Left ventricle myocardium inferior (tissue), 1 donor: ENCODE measurements around the gene LRP1B. TPM values are rescaled to one million over a fixed set of nuclear protein-coding genes. Genes with fewer than 3 reads are reported as not detected.

Source experiments
- DNase-seq: peaks from one replicate; pipeline ENCODE4 v3.0.0-alpha.2; 2020
- H3K27ac ChIP-seq: fragments of 200-600 bp; replicated peaks from 2 replicates; pipeline ENCODE4 v1.8.0; 2021
- H3K27me3 ChIP-seq: fragments of 200-600 bp; 2 replicates; pipeline ENCODE4 v1.8.0; 2021; ENCODE audit warnings: low read depth
- H3K36me3 ChIP-seq: fragments of 200-600 bp; 2 replicates; pipeline ENCODE4 v1.8.0; 2021
- H3K4me1 ChIP-seq: fragments of 200-600 bp; 2 replicates; pipeline ENCODE4 v1.8.0; 2021
- H3K4me3 ChIP-seq: fragments of 200-600 bp; 2 replicates; pipeline ENCODE4 v1.8.0; 2021; ENCODE audit warnings: mild to moderate bottlenecking, moderate library complexity
- H3K9me3 ChIP-seq: fragments of 200-600 bp; replicated peaks from 2 replicates; pipeline ENCODE4 v1.8.0; 2021
- intact Hi-C: fragments of 100-400 bp; cut with micrococcal nuclease; formaldehyde crosslinking; loops from one replicate; pipeline ENCODE4 v1.11.0; 2022
- total RNA-seq: library from RNA; stranded (reverse); fragmentation: NEBNext Ultra II Directional; extraction: Animal tissue kit (Norgen Biotek cat#: 25700); gene quantifications from one replicate; pipeline ENCODE4 v1.2.1, GENCODE V29; 2021
- TF ChIP-seq, protein P1 (sequence below): fragments of 200-600 bp; IDR thresholded peaks from 2 replicates; pipeline ENCODE4 v1.8.0; 2021; ENCODE audit warnings: antibody characterized with exemption, mild to moderate bottlenecking, borderline replicate concordance
- donor health status: DM: no; HTN: yes; CAD: no; lungs with severe emphysema.

Gene LRP1B
- total RNA-seq, 1 donor from 2014 or later: 0.08 TPM

DNA sequence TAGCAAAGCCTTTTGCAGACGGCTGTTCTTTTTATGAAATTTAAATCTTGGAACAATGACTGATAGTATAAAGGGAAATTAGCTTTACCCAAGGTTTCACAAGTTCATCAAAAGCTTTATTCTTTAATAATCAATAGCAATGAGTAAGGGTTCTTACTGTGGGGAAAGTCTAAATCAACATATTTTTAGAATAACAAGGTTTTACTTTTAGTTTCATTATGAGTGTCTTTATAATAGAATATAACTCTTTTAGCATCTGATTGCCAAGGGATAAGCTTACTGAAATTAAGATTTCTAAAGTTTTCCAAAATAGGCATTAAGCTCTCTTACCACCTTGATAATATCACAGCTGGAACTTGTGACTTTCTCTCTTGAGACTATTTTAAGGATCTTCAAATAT lies 1489.7 kb downstream of the LRP1B start:
- DNase-seq: no peak
- Histone ChIP-seq H3K4me3 (no peak overlapping the region), H3K36me3 (no peaks in the 10 kb centered on the region), H3K4me1 (no peaks in the 10 kb centered on the region), H3K27ac (no peak overlapping the region), H3K27me3 (no peaks in the 10 kb centered on the region), H3K9me3 (no peaks in the 10 kb centered on the region)
- TF ChIP-seq, protein P1, sequence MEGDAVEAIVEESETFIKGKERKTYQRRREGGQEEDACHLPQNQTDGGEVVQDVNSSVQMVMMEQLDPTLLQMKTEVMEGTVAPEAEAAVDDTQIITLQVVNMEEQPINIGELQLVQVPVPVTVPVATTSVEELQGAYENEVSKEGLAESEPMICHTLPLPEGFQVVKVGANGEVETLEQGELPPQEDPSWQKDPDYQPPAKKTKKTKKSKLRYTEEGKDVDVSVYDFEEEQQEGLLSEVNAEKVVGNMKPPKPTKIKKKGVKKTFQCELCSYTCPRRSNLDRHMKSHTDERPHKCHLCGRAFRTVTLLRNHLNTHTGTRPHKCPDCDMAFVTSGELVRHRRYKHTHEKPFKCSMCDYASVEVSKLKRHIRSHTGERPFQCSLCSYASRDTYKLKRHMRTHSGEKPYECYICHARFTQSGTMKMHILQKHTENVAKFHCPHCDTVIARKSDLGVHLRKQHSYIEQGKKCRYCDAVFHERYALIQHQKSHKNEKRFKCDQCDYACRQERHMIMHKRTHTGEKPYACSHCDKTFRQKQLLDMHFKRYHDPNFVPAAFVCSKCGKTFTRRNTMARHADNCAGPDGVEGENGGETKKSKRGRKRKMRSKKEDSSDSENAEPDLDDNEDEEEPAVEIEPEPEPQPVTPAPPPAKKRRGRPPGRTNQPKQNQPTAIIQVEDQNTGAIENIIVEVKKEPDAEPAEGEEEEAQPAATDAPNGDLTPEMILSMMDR: no peak
- intact Hi-C loops: no loop called here

- H3K27ac ChIP-seq: no peak overlapping the region
- H3K4me1 ChIP-seq: no peaks in the 10 kb centered on the region
- no peaks in the 10 kb centered on the region for H3K36me3 ChIP-seq
- H3K4me3 ChIP-seq: no peak overlapping the region
- H3K27me3 ChIP-seq: no peaks in the 10 kb centered on the region
- intact Hi-C loops: no loop called here
- no peak for DNase-seq
- no peaks in the 10 kb centered on the region for H3K9me3 ChIP-seq
- TF ChIP-seq, protein P1: no peak
Observed at GRCh38 chr2:140639628-140640027, 1491.2 kb downstream of the LRP1B start.

- intact Hi-C loops: no loop called here
- Histone ChIP-seq H3K4me1 (no peaks in the 10 kb centered on the region), H3K27ac (no peak overlapping the region), H3K9me3 (peaks cover 29% of the 10 kb centered on the region), H3K36me3 (no peaks in the 10 kb centered on the region), H3K4me3 (no peak overlapping the region), H3K27me3 (no peaks in the 10 kb centered on the region)
- DNase-seq: no peak
- TF ChIP-seq, protein P1: no peak
Observed at GRCh38 chr2:140630557-140630956, 1500.3 kb downstream of the LRP1B start.

DNA sequence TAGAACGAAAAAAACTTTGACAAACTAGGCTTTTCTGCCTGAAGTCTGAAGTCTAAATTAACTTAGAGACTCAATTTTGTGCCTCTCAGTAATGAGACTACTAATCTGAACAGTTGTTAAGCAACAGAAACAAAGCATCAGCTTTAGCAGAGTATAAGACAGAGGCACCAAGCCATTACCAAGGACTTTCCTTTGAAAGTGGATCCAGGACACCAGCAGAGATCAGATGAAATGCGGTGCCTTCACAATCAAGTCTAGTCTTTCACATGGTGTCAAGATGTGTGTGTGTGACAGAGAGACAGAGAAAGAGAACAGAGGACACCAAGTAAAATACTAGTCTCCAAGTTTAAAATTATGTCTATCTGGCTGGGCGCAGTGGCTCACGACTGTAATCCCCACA lies 1502.9 kb downstream of the LRP1B start:
- Histone ChIP-seq H3K27ac (no peak overlapping the region), H3K36me3 (no peaks in the 10 kb centered on the region), H3K4me1 (no peaks in the 10 kb centered on the region), H3K9me3 (peaks cover 18% of the 10 kb centered on the region), H3K4me3 (no peak overlapping the region), H3K27me3 (no peaks in the 10 kb centered on the region)
- DNase-seq: no peak
- TF ChIP-seq, protein P1: no peak
- intact Hi-C loops: no loop called here

GRCh38 chr2:140627136-140627535 lies 1503.7 kb downstream of the LRP1B start:
- H3K4me3 ChIP-seq: no peak overlapping the region
- no peaks in the 10 kb centered on the region for H3K4me1 ChIP-seq
- DNase-seq: no peak
- H3K27ac ChIP-seq: no peak overlapping the region
- no peaks in the 10 kb centered on the region for H3K36me3 ChIP-seq
- peaks cover 10% of the 10 kb centered on the region for H3K9me3 ChIP-seq
- TF ChIP-seq, protein P1: no peak
- intact Hi-C loops: no loop called here
- no peaks in the 10 kb centered on the region for H3K27me3 ChIP-seq

GRCh38 chr2:140624200-140624599 lies 1506.6 kb downstream of the LRP1B start:
- no peak for DNase-seq
- no peak overlapping the region for H3K4me3 ChIP-seq
- H3K4me1 ChIP-seq: no peaks in the 10 kb centered on the region
- TF ChIP-seq, protein P1: no peak
- intact Hi-C loops: no loop called here
- no peak overlapping the region for H3K27ac ChIP-seq
- no peaks in the 10 kb centered on the region for H3K9me3 ChIP-seq
- H3K36me3 ChIP-seq: no peaks in the 10 kb centered on the region
- no peaks in the 10 kb centered on the region for H3K27me3 ChIP-seq
